Skin of body (tissue), 2 donors: ENCODE data around the gene CCSER1. TPM values are rescaled to one million over a fixed set of nuclear protein-coding genes. Genes with fewer than 3 reads are reported as not detected.

ENCODE experiments used
- DNase-seq: peaks from one replicate; lab custom pipeline; 2025; lab: John Stamatoyannopoulos, UW
- total RNA-seq: library from RNA; depleted of rRNA; stranded (reverse); fragments of >200 nt; gene quantifications from one replicate; pipeline ENCODE4 v1.2.3, GENCODE V29; 2014

Gene CCSER1
- total RNA-seq, 1 donor from 2014 or later = 12.3 TPM

DNA sequence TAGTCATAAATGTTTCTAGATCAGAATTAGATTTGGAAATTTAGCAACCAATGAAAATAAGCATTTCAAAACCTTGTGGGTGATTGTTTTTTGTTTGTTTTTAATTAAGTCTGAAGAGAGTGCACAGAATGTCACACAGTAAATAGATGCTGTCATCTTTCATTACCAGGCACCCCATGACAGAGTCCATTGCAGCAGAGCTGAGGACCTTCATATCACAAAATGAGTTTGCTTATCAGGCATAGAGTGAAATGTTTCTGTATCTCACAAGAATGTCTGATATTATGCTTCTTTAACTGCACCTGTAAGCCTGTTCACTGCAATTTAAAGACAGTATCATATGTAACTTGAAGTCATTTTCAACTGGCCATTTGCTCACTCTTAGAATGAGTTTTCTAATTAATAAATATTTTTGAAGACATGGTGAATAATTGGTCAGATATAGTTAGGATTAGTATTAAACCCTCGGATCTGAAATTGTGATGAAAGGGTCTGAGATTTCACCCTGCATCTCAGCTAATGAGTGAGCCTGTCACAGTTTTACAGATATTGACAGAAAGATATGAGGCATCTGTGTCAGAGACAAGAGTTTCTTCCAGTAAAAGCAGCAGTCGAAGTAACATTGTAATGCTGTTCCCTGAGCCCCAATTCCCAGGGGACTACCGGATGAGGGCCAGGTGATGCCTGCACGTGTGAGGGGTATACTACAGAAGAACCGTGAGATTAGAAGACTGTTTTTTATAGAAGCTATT, 416.4 kb downstream of the CCSER1 start:
- no peak for DNase-seq

DNA sequence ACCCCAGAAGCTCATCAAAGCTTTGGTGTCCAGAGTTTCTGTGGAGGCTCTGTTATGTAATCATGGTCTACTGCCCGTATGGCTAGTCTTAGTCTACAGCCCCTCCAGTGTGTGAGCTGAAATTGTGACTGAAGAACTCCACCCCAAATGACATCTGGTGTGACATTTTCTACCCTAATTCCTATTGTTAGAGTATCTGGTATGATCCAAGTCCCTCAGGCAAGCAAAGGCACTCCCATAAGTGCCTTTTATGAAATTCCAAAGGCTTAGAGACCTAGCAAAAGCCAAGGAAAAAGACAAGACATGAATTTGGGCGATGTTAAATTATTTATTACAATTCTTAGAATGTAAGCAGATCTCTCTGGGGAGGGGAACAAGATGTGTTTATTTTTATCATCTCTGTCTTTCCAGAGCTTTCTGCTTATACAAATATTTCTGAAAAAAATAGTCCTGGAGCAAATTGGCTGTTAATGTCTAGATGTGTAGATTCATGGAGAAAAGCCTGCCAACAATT, 417.4 kb downstream of the CCSER1 start:
- peak; percentile 83 for DNase-seq

DNA sequence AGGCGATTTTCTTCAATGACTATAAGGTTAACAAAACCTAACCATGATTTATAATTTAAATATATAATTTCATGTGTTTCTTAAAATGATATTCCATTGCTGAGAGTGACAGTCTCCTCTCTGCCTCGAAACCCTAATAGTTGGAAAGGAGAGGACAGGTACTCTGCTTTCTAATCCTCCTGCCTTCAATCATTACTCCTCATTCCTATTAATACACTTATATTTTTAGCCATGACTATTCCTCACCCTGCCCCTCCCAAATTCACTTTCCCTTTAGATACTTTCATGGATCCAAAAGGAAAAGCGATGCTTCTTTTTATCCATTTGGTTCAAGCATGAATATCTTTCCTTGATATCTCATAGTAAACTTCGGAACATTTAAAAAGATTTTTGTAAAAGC, 418.2 kb downstream of the CCSER1 start:
- DNase-seq = no peak

DNA sequence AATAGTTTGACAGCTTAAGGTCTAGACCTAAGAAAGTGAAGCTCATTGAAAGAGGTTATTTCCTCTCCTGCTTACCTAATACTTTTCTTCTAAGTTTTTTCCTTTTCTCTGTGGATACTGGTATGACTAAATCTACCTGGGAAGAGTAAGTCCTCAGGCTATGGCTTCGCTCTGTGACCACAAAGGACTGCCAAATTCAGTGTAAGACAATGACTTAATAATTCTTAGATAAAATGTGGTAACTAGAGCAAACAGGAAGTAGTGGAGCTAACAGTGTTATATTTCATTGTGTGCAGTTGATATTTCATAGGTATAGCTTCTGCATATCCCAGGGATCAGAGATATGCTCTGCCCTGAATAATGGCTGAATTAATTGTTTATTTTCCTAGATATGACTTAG, 418.9 kb downstream of the CCSER1 start:
- DNase-seq = no peak

DNA sequence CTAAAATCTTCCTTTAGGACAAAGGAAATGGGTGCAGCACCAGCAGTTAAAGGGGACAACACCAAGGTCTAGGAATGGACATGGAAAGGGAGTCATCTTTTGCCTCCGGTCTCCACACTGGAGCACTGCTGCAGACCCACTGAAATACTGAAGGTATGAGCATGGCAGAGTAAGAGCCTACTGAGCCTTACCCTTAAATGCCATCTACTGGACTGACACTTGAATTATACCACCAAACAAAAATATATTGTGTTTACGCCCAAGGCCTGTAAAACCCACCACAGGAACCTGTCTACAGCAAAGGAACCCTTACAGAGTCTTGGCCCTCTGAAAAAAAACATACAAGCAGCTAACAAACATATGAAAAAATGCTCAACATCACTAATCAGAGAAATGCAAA, 443.4 kb downstream of the CCSER1 start:
- no peak for DNase-seq

DNA sequence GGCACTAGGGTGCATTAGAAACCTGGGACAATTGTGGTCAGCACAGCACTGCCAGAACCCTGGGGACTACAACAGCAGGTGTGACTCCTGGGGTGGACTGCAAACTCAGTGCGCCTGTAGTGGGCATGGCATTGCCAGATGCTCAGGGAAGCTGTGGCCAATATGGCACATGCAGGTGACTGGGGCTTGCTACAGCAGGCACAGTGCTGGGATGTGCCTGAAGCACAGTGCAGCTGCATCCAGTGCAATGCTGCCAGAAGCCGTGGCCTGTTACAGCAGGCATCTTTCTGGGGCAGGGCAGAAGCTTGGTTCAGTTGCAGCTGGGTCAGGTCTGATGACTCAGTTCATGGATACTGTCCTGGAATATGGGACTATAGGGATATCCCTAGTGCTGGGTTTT, 445.8 kb downstream of the CCSER1 start:
- DNase-seq = no peak

DNA sequence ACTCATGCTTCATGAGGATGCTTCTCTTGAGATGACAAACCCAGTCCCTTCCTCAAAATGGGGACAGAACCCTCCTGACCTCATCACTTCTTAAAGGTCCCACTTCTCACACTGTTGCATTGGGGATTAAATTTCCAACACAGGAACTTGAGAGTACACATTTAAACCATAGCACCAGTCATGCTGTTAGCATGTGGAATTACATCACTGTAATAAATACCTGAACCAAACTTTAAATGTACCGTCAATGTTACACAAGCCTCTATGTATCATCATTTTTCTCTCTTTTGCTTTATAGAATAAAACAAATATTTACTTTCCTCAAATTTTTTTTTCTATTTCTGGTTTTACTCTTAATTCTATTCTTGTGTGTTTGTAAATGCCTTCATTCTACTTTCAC, 448.2 kb downstream of the CCSER1 start:
- no peak for DNase-seq

DNA sequence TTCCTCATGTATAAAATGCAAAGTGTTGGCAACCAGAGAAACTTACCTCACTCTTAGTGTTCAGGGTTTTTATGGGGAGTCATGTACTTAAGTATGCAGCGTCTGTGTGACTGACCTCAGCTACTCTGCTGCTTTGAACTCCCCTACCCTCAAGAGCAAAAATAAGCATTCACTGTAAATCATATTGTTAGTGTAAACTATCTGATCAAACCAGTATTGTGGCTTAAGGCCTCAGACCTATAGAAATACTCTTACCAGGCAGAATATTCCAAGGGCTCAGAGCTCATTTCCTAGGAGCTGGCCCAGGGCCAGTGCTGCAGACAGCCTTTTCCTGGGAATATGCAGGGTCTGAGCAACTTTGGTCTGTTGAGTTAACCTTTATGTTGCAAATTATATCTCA, 453.1 kb downstream of the CCSER1 start:
- DNase-seq = no peak

DNA sequence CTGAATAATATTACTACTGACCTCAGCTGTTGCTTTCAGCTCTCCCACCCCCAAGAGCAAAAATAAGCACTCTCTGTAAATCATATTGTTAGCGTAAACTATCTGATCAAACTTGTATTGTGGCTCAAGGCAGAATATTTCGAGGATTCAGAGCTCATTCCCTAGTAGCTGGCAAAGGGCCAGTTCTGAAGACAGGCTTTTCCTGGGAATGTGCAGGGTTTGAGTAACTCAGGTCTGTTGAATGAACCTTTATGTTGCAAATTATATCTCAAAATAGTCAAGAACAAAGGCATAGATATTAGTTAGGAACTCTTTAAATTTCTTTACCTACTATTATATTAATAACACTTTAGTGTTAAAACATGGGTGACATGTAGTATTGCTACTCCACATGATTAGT, 454.9 kb downstream of the CCSER1 start:
- no peak for DNase-seq

DNA sequence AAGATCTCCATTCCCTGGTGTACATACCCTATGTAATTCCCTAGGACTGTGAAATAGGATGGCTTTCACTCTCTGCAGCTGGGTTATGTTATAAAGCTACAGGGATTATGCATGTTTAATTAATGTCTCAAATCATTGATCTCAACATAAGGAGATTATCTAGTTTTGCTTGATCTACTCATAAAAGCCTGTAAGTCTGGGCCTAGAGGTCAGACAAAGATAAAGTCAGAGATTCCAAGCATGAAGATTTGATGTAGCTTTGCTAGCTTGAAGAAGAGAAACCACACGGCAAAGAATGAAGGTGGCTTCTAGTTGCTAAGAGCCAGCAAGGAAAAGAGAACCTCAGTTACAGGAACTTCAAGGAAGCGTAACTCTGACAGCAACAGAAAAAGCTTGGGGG, 456.9 kb downstream of the CCSER1 start:
- no peak for DNase-seq

DNA sequence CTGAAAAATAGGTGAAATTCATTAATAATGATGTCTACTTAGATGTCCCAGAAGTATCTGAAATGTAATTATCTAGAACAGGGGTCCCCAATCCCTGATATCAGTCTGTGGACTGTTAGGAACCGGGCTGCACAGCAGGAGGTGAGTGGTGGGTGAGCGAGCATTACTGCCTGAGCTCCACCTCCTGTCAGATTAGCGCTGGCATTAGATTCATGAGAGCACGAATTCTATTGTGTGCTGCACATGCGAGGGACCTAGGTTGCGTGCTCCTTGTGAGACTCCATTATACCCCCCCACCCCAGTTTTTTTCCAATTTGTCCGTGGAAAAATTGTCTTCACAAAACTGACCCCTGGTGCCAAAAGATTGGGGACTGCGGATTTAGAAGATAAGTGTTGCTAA, 458.8 kb downstream of the CCSER1 start:
- DNase-seq = no peak

DNA sequence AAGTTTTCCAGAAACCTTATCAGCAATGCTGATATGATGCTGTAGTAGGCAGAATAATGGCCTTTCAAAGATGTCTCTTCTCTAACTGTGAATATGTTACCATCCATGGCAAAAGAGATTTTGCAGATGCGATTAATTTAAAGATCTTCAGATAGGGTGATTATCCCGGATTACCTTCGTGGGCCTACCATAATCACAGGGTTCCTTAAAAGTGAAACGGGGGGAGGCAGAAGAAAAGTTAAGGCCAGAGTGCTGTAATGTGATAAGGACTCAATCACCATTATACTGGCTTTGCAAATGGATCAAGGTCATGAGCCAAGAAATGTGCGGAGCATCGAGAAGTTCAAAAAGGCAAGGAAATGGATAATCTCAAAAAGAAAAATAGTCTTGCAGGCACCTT, 459.6 kb downstream of the CCSER1 start:
- no peak for DNase-seq

DNA sequence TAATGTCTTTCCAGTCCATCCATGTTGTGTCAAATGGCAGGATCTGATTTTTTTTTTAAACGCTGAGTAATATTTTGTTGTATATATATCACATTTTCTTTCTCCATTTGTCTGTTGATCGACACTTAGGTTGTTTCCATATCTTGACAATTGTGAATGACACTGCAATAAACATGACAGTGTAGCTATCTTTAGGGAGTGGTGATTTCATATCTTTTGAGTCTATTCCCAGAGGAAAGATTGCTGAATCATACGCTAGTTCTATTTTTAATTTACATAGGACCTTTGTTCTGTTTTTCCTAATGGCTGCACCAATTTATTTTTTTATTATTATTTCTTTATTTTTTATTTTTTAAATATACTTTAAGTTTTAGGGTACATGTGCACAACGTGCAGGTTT, 470.7 kb downstream of the CCSER1 start:
- no peak for DNase-seq

DNA sequence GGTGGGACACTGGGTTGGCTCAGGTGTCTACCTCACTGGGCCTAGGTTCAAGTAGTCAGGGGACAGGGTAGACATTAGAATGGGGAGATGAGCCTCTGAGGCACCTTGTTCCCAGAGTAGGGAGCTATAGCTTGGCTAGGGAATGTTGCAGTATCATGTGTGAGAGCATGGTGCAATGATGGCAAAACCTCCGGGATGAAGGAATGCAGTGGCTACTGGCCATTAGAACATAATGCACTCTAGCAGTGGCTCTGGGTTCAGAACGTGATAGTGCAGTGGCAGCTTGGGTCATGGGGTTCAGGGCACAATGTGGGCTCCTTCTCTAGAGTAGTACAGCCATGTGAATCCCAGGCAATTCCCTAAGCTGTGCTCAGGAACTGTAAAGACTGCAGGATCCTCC, 471.5 kb downstream of the CCSER1 start:
- no peak for DNase-seq

DNA sequence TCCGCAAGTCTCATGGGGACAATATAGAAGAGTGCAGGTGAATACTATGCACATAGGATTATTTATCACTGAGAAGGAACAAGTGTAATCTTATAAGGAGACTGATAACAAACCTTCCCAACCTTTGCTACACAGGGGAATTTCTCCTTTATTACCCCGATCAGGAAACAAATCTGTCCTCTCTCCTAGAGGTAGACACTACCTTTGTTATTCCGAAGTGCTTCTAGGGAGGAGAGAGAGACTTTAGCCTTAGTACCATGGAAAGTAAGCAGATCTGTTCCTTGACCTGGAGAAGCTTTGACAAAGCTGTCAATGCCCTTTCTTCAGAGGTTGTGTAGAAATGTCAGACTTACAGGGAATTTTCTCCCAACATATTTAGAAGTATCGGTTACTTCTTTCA, 475.5 kb downstream of the CCSER1 start:
- DNase-seq = no peak

DNA sequence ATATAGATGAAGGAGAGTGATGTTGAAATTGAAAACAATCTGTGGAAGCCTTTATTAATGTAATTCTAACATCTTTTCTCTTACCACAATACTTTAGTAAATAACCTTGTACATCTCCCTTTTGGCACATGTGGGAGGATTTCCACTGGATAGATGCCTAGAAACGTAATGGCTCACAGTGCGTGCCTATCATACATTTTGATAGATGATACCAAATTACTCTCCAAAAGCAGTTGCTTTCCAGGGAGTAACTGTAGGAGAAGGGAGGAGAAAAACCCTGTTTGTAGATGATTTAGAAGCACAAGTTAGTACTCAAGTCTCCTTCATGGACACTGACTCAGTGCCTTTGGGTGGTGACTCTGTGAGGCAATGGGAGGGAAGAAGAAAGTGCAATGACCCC, 476.3 kb downstream of the CCSER1 start:
- DNase-seq = no peak

DNA sequence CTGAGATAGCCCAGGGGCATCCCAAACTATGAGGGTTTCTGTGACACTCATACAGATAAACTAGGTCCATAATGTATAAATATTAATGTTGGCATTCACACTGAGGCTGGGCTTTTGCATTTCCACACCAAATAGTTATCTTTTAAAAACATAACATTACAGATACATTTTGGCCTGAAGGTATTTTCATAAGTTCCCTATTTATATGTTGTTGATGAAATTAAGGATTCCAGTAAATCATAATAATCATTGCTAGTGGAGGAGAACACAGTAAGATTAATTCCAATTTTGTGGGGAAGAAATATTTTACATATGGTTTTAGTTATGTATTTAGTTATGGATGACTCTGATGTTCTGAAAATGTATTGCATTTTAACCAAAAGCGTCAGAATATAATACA, 479.6 kb downstream of the CCSER1 start:
- DNase-seq = peak; percentile 27

DNA sequence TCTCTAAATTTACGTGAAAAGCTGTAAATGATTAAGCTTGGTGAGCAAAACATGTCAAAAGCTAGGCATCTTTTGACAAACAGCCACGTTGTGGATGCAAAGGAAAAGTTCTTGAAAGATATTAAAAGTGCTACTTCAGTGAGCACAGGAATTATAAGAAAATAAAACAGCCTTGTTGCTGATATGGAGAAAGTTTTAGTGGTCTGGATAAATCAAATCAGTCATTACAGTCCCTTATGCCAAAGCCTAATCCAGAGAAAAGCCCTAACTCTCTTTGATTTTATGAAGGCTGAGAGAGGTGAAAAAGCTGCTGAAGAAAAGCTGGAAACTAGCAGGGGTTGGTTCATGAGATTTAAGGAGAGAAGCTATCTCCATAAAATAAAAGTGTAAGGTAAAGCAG, 487.2 kb downstream of the CCSER1 start:
- DNase-seq = no peak

DNA sequence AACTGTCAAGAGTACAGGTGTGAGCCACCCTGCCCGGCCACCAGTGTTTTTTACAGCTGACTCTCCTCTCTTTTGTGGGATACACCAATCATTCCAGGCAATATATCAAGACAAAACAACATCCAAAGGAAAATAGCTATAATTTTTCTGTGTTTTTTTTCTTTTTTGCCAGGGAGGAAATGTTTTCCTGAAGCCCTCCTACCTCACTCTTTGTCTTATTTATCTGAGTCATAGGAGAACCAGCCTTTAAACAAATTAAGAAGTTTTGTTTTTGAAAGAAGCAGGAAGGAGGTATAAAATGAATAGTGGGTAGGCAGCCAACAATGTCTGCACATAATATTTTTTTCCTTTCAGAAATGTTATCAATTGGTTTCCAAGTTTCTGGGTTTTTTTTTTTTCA, 493.9 kb downstream of the CCSER1 start:
- DNase-seq = no peak

DNA sequence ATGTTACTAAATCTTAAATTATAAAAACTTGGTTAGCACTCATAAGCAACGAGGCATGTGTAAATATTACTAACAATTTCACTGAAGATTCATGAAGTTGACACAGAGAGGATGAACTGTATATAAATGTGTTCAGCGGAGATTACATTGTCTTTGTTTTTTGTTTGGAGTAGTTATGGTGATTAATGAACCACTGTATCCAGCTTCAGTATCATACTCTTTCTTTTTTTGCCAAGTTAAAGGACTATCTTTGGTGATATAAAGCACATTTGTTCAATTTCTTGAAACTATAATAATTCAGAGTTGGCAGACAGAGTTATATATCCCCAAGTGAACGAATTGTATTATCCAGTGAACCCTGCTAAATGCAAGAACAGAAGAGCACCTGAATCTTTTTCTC, 497.6 kb downstream of the CCSER1 start:
- DNase-seq = no peak

DNA sequence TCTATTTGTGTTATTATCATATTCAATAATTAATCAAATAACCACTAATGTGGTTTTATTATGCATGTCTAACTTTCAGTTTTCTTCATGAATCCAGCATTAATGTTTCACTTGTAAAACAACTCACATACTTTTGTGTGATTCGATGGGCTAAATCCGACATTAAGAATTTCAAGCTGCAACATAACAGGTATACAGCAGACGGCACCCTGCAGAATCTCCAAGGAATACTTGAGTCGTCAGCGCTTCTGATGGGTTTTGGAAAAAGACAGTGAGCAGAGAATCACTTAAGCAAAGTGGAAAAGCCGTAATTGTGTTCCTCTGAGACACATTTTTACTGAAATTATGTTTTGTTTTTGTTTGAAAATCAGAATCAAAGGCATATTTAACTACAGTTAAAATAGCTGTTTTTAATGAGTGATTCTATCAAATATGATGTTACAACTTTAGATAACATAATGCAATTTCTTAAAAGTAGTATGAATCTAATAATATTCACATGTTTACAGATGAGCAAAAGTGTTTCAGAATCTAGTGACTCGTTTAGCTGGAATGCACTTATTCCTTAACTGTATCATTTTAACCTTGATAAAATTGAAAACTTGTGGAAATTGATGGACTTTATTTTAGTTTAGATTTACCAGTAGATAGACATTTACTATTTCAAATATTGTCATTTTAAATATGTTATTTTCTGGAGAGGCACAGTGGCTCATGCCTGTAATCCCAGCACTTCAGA, 514.8 kb downstream of the CCSER1 start:
- DNase-seq = no peak

DNA sequence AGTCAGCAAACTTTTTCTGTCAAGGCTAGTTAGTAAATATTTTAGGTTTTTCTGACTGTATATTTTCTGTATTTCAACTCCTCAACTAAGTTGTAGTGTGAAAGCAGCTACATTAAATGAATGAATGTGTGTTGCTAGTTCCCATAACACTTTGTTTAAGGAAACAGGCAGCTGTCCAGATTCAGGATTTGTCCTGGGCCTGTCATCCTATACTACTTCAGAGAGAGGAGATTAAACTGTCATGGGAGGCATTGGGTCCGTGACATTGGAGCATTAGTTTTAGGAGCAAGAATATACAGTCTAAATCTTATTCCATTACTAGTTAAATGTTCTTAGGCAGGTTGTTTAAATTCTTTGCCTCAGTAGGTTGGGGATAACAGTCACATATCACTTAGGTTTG, 516.0 kb downstream of the CCSER1 start:
- DNase-seq = no peak

DNA sequence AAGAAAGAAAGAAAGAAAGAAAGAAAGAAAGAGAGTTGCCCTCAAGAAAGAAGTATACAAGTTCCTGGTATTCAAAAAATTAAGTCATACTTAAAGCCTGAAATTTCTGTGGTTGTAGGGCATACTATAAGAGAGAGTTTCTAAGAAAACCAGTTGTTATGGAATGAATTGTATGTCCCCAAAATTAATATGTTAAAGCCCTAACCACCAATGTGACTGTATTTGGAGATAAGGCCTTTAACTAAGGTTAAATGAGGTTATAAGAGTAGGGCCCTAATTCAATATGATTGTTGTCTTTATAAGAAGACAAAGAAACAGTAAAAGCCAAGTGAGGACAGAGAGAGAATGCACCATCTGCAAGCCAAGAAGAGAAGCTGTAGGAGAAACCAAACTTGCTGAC, 521.1 kb downstream of the CCSER1 start:
- no peak for DNase-seq
